Activated T-helper 17 cell treated with anti-CD3 and anti-CD28 coated beads, Interleukin-2, amount 50 U/mL, for 72 hours (primary cell): ENCODE measurements around the gene EEF1AKMT3. TPM values are rescaled to one million over a fixed set of nuclear protein-coding genes. Genes with fewer than 3 reads are reported as not detected.

Experiments used
- ATAC-seq: fragments of 150-1000 bp; cut with Tn5 transposase; replicated peaks from 2 replicates; pipeline ENCODE4 v1.10.0; 2021; ENCODE audit warnings: mild to moderate bottlenecking, moderate library complexity
- H3K27ac Mint-ChIP-seq: one replicate; pipeline ENCODE4 v1.8.0; 2022; ENCODE audit warnings: mixed read lengths
- H3K27me3 Mint-ChIP-seq: one replicate; pipeline ENCODE4 v1.8.0; 2022; ENCODE audit warnings: mixed read lengths
- H3K36me3 Mint-ChIP-seq: one replicate; pipeline ENCODE4 v1.8.0; 2022; ENCODE audit warnings: low read depth, mild to moderate bottlenecking, mixed read lengths
- H3K4me1 Mint-ChIP-seq: one replicate; pipeline ENCODE4 v1.8.0; 2022; ENCODE audit warnings: mixed read lengths
- H3K4me3 Mint-ChIP-seq: one replicate; pipeline ENCODE4 v1.8.0; 2022; ENCODE audit warnings: mild to moderate bottlenecking, mixed read lengths
- H3K9me3 Mint-ChIP-seq: one replicate; pipeline ENCODE4 v1.8.0; 2022; ENCODE audit warnings: mixed read lengths
- total RNA-seq, 2 donors: library from RNA; stranded (reverse); gene quantifications; one replicate each; pipeline ENCODE4 v1.2.3, GENCODE V29; 2022

EEF1AKMT3 gene
- total RNA-seq, 2 donors from 2014 or later, result 5.4 to 11.5 TPM

GRCh38 chr12:57740656-57741412 lies 31.6 kb upstream of the EEF1AKMT3 start:
- H3K4me1 Mint-ChIP-seq, result peaks cover 32% of the 10 kb centered on the region
- H3K9me3 Mint-ChIP-seq, result no peaks in the 10 kb centered on the region
- peak overlapping the region; percentile 97 for H3K27ac Mint-ChIP-seq
- peaks cover 46% of the 10 kb centered on the region for H3K36me3 Mint-ChIP-seq
- no peaks in the 10 kb centered on the region for H3K27me3 Mint-ChIP-seq
- peak overlapping the region; percentile 99 for H3K4me3 Mint-ChIP-seq
- peak; percentile 68 for ATAC-seq

GRCh38 chr12:57741413-57741789 lies 31.0 kb upstream of the EEF1AKMT3 start:
- peaks cover 49% of the 10 kb centered on the region for H3K36me3 Mint-ChIP-seq
- peak overlapping the region; percentile 99 for H3K4me3 Mint-ChIP-seq
- H3K27ac Mint-ChIP-seq, result peak overlapping the region; percentile 97
- no peaks in the 10 kb centered on the region for H3K27me3 Mint-ChIP-seq
- H3K4me1 Mint-ChIP-seq, result peaks cover 30% of the 10 kb centered on the region
- no peaks in the 10 kb centered on the region for H3K9me3 Mint-ChIP-seq
- no peak for ATAC-seq

GRCh38 chr12:57741844-57742738 lies 30.3 kb upstream of the EEF1AKMT3 start:
- Mint-ChIP-seq H3K4me3 (peak overlapping the region; percentile 99), H3K4me1 (peaks cover 26% of the 10 kb centered on the region), H3K27me3 (no peaks in the 10 kb centered on the region), H3K9me3 (no peaks in the 10 kb centered on the region), H3K36me3 (peaks cover 49% of the 10 kb centered on the region), H3K27ac (peak overlapping the region; percentile 97)
- peak; percentile 74 for ATAC-seq

DNA sequence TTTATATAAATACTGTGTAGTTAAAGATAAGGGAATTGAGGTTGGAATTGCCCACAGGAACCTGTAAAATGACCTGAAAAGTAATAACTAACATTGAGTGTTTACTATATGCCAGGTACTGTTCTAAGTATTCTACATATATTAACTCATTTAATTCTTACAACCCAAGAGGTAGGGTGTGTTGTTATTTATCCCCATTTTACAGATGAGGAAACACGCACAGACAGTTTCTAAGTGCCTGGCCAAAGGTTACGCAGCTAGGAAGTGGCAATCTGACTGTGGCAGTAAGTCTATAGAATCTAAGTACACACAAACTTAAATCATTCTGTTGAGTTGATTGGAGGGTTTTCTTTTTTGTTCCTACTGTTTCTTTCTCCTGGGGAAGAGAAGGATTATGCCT lies 28.6 kb upstream of the EEF1AKMT3 start:
- Mint-ChIP-seq H3K9me3 (no peaks in the 10 kb centered on the region), H3K4me3 (peak overlapping the region; percentile 95), H3K27me3 (no peaks in the 10 kb centered on the region), H3K36me3 (peaks cover 65% of the 10 kb centered on the region), H3K4me1 (peaks cover 26% of the 10 kb centered on the region), H3K27ac (peak overlapping the region; percentile 93)
- ATAC-seq, result no peak

DNA sequence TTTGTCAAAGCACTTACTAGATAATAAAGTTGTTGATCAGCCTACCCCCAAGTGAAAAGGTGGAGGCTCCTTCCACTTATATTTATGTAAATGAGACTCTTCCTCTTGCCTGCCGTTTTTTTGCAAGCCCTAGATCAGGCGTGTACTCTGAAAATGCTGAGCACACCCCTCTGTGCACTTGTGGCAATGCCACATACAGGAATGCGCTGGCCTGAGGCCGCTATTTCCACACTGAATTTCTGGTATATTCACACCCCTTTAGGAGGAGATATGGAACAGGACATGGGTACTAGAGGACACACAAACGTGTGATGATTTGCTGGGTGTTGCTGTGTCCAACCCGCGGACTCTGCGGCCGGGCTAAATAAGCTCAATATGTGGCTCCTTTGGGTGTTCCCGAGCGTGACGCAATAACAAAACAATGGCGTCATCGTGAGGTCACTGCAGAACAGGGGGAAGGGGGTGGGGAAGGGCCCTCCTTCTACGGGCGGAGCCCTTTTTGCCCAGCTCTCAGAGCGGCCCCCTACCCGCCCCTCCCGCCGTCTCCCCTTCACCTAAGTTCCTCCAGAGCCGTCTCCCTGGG lies 28.1 kb upstream of the EEF1AKMT3 start:
- H3K9me3 Mint-ChIP-seq, result no peaks in the 10 kb centered on the region
- no peaks in the 10 kb centered on the region for H3K27me3 Mint-ChIP-seq
- peak; percentile 54 for ATAC-seq
- H3K4me1 Mint-ChIP-seq, result peaks cover 23% of the 10 kb centered on the region
- H3K36me3 Mint-ChIP-seq, result peaks cover 65% of the 10 kb centered on the region
- peak overlapping the region; percentile 93 for H3K27ac Mint-ChIP-seq
- peak overlapping the region; percentile 95 for H3K4me3 Mint-ChIP-seq

- Mint-ChIP-seq H3K9me3 (no peaks in the 10 kb centered on the region), H3K36me3 (peaks cover 66% of the 10 kb centered on the region), H3K4me3 (peak within 1 kb of the TSS; percentile 95), H3K27ac (peak within 1 kb of the TSS; percentile 93), H3K27me3 (no peaks in the 10 kb centered on the region), H3K4me1 (peaks cover 19% of the 10 kb centered on the region)
- peak; percentile 85 for ATAC-seq
Observed at GRCh38 chr12:57744777-57745484, 27.5 kb upstream of the EEF1AKMT3 start, which contains the start of gene TSPAN31. Gene TSPAN31, plus strand, starts transcription at chr12:57745039. Its CDS starts 116 bp downstream, at chr12:57745155.

DNA sequence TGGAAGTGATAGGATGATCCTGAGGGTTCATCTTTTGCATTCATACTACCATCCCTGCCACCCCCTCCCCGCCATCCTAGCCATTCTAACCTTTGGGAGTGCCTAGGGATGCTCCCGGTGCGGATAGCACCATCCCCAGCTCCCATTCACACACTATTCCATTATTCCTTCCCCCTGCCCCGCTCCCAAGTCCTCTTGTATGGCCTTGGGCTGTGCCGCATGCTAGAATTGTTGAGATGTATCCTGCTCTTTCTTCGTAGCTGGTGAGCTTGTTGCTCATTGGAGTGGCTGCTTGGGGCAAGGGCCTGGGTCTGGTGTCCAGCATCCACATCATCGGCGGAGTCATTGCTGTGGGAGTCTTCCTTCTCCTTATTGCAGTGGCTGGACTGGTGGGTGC lies 26.9 kb upstream of the EEF1AKMT3 start:
- Mint-ChIP-seq H3K4me1 (peaks cover 18% of the 10 kb centered on the region), H3K27me3 (no peaks in the 10 kb centered on the region), H3K4me3 (peak overlapping the region; percentile 95), H3K36me3 (peaks cover 70% of the 10 kb centered on the region), H3K9me3 (no peaks in the 10 kb centered on the region), H3K27ac (peak overlapping the region; percentile 93)
- ATAC-seq, result no peak

DNA sequence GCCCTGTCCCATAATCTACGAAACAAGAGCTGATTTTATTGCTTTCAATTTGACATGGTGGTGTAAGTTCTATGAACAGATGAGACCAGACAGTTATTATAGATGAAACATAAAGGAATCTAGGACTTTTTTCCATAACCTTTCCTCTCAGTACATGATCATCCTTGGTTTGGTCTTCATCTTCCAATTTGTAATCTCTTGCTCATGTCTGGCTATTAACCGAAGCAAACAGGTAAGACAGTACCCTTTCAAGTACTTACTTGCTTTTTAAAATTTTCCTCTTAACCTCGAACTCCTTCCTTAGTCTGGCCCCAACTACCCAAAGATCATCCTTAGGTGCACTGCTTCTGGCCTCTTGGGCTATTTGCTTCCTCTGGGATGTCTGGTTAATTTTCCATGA lies 26.4 kb upstream of the EEF1AKMT3 start:
- H3K27me3 Mint-ChIP-seq, result no peaks in the 10 kb centered on the region
- peak overlapping the region; percentile 93 for H3K27ac Mint-ChIP-seq
- H3K4me3 Mint-ChIP-seq, result peak overlapping the region; percentile 95
- peaks cover 14% of the 10 kb centered on the region for H3K4me1 Mint-ChIP-seq
- H3K9me3 Mint-ChIP-seq, result no peaks in the 10 kb centered on the region
- H3K36me3 Mint-ChIP-seq, result peaks cover 70% of the 10 kb centered on the region
- ATAC-seq, result no peak

DNA sequence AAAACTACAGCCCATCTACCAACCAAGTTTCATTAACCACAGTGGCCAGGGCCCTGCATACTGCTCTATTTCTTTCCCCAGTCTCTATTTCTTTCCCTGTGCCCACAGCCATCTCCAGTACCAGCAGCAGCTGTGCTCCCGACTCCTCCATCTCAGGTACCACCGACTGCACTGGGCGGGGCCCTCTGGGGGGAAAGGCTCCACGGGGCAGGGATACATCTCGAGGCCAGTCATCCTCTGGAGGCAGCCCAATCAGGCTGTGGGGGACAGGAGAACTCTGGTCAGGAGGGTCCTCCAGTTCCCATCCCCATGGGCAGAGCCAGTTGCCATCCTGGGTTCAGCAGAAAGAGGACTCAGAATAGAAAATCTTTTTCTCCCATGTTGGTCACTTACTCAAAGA lies 23.4 kb upstream of the EEF1AKMT3 start:
- Mint-ChIP-seq H3K4me1 (peaks cover 33% of the 10 kb centered on the region), H3K9me3 (no peaks in the 10 kb centered on the region), H3K36me3 (peaks cover 82% of the 10 kb centered on the region), H3K4me3 (no peak overlapping the region), H3K27me3 (no peaks in the 10 kb centered on the region), H3K27ac (no peak overlapping the region)
- ATAC-seq, result no peak

DNA sequence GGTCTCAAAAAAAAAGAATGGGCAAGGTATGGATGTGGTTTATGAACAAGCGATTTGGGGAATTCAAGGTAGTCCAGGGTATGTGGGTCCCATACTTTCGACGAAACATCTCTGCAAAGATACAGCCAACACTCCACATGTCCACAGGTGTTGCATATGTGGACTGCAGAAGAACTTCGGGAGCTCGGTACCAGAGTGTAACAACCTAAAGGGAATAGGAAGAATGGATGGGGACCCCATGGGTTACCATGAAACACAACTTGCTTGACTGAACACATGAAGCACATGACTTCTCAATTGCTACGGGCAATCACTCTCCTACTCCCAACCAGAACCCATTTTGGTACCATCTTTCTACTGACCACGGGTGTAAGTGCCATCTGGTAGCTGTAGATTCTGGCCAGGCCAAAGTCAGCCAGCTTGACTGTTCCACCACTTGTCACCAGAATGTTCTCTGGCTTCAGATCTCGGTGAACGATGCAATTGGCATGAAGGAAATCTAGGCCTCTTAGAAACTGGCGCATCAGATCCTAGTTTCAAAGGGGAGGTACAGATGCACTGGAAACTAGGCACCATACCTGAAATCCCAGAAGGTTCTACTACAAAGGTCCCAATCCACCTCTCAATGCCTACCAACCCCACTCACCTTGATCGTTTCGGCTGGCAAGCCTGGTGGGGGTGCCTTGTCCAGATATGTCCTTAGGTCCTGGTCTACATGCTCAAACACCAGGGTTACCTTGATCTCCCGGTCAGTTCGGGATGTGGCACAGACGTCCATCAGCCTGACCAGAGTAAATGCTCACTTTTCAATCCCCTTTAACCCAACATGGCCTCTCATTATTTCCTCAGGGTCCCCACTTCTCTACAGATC lies 21.6 kb upstream of the EEF1AKMT3 start:
- peak overlapping the region; percentile 97 for H3K27ac Mint-ChIP-seq
- H3K9me3 Mint-ChIP-seq, result no peaks in the 10 kb centered on the region
- H3K27me3 Mint-ChIP-seq, result no peaks in the 10 kb centered on the region
- peaks cover 32% of the 10 kb centered on the region for H3K4me1 Mint-ChIP-seq
- peak overlapping the region; percentile 100 for H3K4me3 Mint-ChIP-seq
- H3K36me3 Mint-ChIP-seq, result peaks cover 67% of the 10 kb centered on the region
- ATAC-seq, result no peak

DNA sequence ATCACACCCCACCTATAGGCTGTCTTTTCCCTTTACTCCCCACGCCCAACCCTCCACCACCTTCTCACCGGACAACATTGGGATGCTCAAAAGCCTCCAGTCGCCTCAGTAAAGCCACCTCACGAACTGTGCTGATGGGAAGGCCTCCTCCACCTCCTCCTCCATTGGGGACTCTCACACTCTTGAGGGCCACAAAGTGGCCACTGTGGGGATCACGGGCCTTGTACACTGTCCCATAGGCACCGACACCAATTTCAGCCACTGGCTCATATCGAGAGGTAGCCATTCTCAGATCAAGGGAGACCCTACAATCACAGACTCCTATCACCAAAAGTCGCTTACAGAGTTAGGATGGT lies 21.0 kb upstream of the EEF1AKMT3 start:
- no peaks in the 10 kb centered on the region for H3K9me3 Mint-ChIP-seq
- H3K4me3 Mint-ChIP-seq, result peak overlapping the region; percentile 100
- H3K36me3 Mint-ChIP-seq, result peaks cover 65% of the 10 kb centered on the region
- no peaks in the 10 kb centered on the region for H3K27me3 Mint-ChIP-seq
- ATAC-seq, result no peak
- H3K27ac Mint-ChIP-seq, result peak overlapping the region; percentile 97
- H3K4me1 Mint-ChIP-seq, result peaks cover 36% of the 10 kb centered on the region

DNA sequence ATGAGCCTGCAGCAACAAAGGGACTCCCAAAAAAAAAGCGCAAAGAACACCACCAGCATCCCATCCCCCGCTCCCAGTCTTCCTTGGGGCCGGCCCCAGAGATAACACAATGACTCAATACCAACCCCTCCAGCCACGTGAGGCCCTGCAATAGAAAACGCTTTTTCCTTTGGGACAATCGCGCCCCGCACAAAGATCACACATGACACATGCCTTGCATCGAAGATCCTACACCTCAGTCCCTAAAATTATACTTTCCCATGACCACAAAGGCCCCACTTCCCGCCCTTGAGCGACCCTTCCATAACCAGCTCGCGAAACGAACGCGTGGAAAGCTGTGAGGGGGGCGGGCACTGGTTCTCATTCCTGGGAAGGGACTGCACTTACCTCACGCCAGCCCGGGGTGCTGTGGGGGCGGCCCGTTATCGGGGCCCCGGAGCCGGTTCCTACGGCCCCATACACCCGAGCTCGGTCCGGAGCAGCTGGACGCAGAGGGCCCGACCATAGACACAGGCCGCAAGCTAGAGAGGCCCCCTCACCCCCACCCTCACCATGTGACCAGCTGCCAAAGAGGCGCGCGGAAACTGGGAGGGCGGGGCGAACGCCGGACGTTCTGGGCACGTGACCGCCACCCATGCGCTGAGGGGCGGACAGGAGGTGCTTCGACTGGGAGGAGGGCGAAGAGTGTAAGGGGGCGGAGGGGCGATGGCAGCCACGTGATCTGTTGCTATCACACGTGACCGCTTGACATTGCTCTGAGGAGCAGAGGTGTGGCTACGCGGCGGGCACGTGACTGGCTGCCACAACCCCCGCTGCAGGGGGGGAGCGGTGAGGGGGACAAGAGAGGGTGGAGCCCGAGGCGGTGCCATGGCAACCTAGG lies 20.4 kb upstream of the EEF1AKMT3 start, which contains the start of gene CDK4:
TSS of gene CDK4 (minus strand) at position 523 of the 880 bp plus-strand sequence. CDS start 593 bp downstream, outside the sequence.
- Mint-ChIP-seq H3K27ac (peak within 1 kb of the TSS; percentile 97), H3K36me3 (peaks cover 65% of the 10 kb centered on the region), H3K9me3 (no peaks in the 10 kb centered on the region), H3K4me3 (peak within 1 kb of the TSS; percentile 100), H3K27me3 (no peaks in the 10 kb centered on the region), H3K4me1 (peaks cover 42% of the 10 kb centered on the region)
- ATAC-seq, result peak; percentile 80
